Mesenchymal stem cell (in vitro differentiated cells and primary cell): ENCODE results near the gene SATB1.

Experiments
- DNase-seq: peaks from one replicate; pipeline ENCODE4 v3.0.0-alpha.2; 2013
- H2AFZ ChIP-seq: one replicate; pipeline ENCODE4 v1.6.1; 2013; ENCODE audit warnings: low read depth, mild to moderate bottlenecking, control low read depth, inconsistent platforms, low read length, moderate library complexity
- H2AK5ac ChIP-seq: 2 replicates; pipeline ENCODE4 v1.6.1; 2013; ENCODE audit warnings: low read length, moderate library complexity, mild to moderate bottlenecking, inconsistent platforms; ENCODE audit not compliant: severe bottlenecking
- H2BK120ac ChIP-seq: one replicate; pipeline ENCODE4 v1.6.1; 2013; ENCODE audit warnings: low read depth, mild to moderate bottlenecking, inconsistent platforms, low read length, moderate library complexity
- H2BK12ac ChIP-seq, 2 experiments: one replicate each; pipeline ENCODE4 v1.6.1; 2013; ENCODE audit warnings: inconsistent platforms in 2 of 2, low read length in 2 of 2, mild to moderate bottlenecking in 2 of 2, moderate library complexity in 2 of 2, control low read depth in 1 of 2
- H2BK15ac ChIP-seq: one replicate; pipeline ENCODE4 v1.6.1; 2013; ENCODE audit warnings: mild to moderate bottlenecking, low read depth, inconsistent platforms; ENCODE audit not compliant: poor library complexity, severe bottlenecking
- H2BK5ac ChIP-seq: 2 replicates; pipeline ENCODE4 v1.6.1; 2013; ENCODE audit warnings: low read depth, mild to moderate bottlenecking, low read length, control low read depth, inconsistent platforms; ENCODE audit not compliant: poor library complexity, severe bottlenecking
- H3K14ac ChIP-seq, 2 experiments: one replicate each; pipeline ENCODE4 v1.6.1; 2013; ENCODE audit warnings: inconsistent platforms in 2 of 2, low read length in 2 of 2, control low read depth in 1 of 2, mild to moderate bottlenecking in 1 of 2, moderate library complexity in 1 of 2
- H3K18ac ChIP-seq, 2 experiments: one replicate each; pipeline ENCODE4 v1.6.1; 2013; ENCODE audit warnings: inconsistent platforms in 2 of 2, low read length in 2 of 2, control low read depth in 1 of 2, low read depth in 1 of 2, mild to moderate bottlenecking in 1 of 2
- H3K23ac ChIP-seq, 2 experiments: one replicate each; pipeline ENCODE4 v1.6.1; 2013; ENCODE audit warnings: inconsistent platforms in 2 of 2, low read length in 2 of 2, mild to moderate bottlenecking in 2 of 2, moderate library complexity in 2 of 2, control low read depth in 1 of 2
- H3K27ac ChIP-seq: 2 replicates; pipeline ENCODE4 v1.5.1; 2013; ENCODE audit warnings: mild to moderate bottlenecking, moderate library complexity, low read length, control low read depth, inconsistent platforms; ENCODE audit not compliant: poor library complexity, severe bottlenecking
- H3K27me3 ChIP-seq, 2 experiments: 2 replicates each; pipeline versions ENCODE4 v1.6.1 to v1.7.0; 2013; ENCODE audit warnings: low read length in 2 of 2, mild to moderate bottlenecking in 2 of 2, moderate library complexity in 2 of 2, control low read depth in 1 of 2, inconsistent platforms in 1 of 2; ENCODE audit not compliant: control insufficient read depth in 1 of 2, insufficient read depth in 1 of 2
- H3K36me3 ChIP-seq, 2 experiments: 2 replicates each; pipeline versions ENCODE4 v1.6.1 to v1.7.0; 2013; ENCODE audit warnings: low read length in 2 of 2, control low read depth in 1 of 2, inconsistent platforms in 1 of 2, low read depth in 1 of 2, mild to moderate bottlenecking in 1 of 2; ENCODE audit not compliant: insufficient read depth in 2 of 2, control insufficient read depth in 1 of 2
- H3K4ac ChIP-seq, 2 experiments: one replicate each; pipeline ENCODE4 v1.6.1; 2013; ENCODE audit warnings: inconsistent platforms in 2 of 2, low read length in 2 of 2, mild to moderate bottlenecking in 2 of 2, moderate library complexity in 2 of 2, control low read depth in 1 of 2, low read depth in 1 of 2
- H3K4me1 ChIP-seq: 2 replicates; pipeline ENCODE4 v1.6.1; 2013; ENCODE audit warnings: low read depth, low read length, control low read depth; ENCODE audit not compliant: control insufficient read depth, insufficient read depth
- H3K4me2 ChIP-seq: 2 replicates; pipeline ENCODE4 v1.6.1; 2013; ENCODE audit warnings: low read length, mild to moderate bottlenecking, inconsistent platforms; ENCODE audit not compliant: poor library complexity, severe bottlenecking
- H3K4me3 ChIP-seq, 2 experiments: 2 replicates each; pipeline versions ENCODE4 v1.5.1 to v1.7.0; 2013; ENCODE audit warnings: low read length in 2 of 2, mild to moderate bottlenecking in 2 of 2, control low read depth in 1 of 2, low read depth in 1 of 2; ENCODE audit not compliant: insufficient read depth in 1 of 2
- H3K79me1 ChIP-seq: replicated peaks from 2 replicates; pipeline ENCODE4 v1.6.1; 2013; ENCODE audit warnings: mild to moderate bottlenecking, control low read depth, low read length, inconsistent platforms; ENCODE audit not compliant: poor library complexity, severe bottlenecking
- H3K9ac ChIP-seq: 2 replicates; pipeline ENCODE4 v1.7.0; 2013; ENCODE audit warnings: mild to moderate bottlenecking, low read length, moderate library complexity
- H3K9me3 ChIP-seq: 2 replicates; pipeline ENCODE4 v1.7.0; 2013; ENCODE audit warnings: mild to moderate bottlenecking, low read length; ENCODE audit not compliant: control insufficient read depth
- H4K8ac ChIP-seq: one replicate; pipeline ENCODE4 v1.6.1; 2013; ENCODE audit warnings: inconsistent platforms, mild to moderate bottlenecking, low read length, moderate library complexity
- H4K91ac ChIP-seq: one replicate; pipeline ENCODE4 v1.6.1; 2013; ENCODE audit warnings: mild to moderate bottlenecking, low read length, inconsistent platforms
- WGBS: methylation state at CpG from one replicate; pipeline ENCODE4 v1.1.7; 2013; ENCODE audit warnings: mixed read lengths; 5-methylcytosine and 5-hydroxymethylcytosine counted together

Gene SATB1

GRCh38 chr3:18386274-18386890 lies 38.8 kb downstream of the SATB1 start:
- Histone ChIP-seq H3K9me3 (no peaks in the 10 kb centered on the region), H2BK5ac (no peak overlapping the region), H3K4me3 (no peak overlapping the region), H3K9ac (no peak overlapping the region), H2BK120ac (no peak overlapping the region), H4K8ac (no peak overlapping the region), H3K18ac (no peak overlapping the region), H3K4ac (no peak overlapping the region), H3K79me1 (no peaks in the 10 kb centered on the region), H4K91ac (no peak overlapping the region), H3K23ac (no peak overlapping the region), H2AK5ac (no peak overlapping the region), H2BK15ac (no peak overlapping the region), H3K27ac (no peak overlapping the region), H2AFZ (no peak overlapping the region), H3K4me2 (no peak overlapping the region), H3K14ac (no peak overlapping the region), H3K27me3 (no peaks in the 10 kb centered on the region), H3K4me1 (no peaks in the 10 kb centered on the region), H2BK12ac (no peak overlapping the region), H3K36me3 (peaks cover 0 to 9% of the 10 kb centered on the region in 2 experiments)
- 96% methylated on average over 8 of the region's 9 CpGs for WGBS
- no peak for DNase-seq

- no peaks in the 10 kb centered on the region for H3K4me1 ChIP-seq
- no peak overlapping the region for H3K27ac ChIP-seq
- H3K27me3 ChIP-seq, result no peaks in the 10 kb centered on the region
- no peak overlapping the region for H2BK12ac ChIP-seq
- no peak overlapping the region for H3K23ac ChIP-seq
- H2BK120ac ChIP-seq, result no peak overlapping the region
- peaks cover 0 to 12% of the 10 kb centered on the region in 2 experiments for H3K36me3 ChIP-seq
- H2BK5ac ChIP-seq, result no peak overlapping the region
- no peak overlapping the region for H4K91ac ChIP-seq
- no peak overlapping the region for H2AFZ ChIP-seq
- H3K4me2 ChIP-seq, result no peak overlapping the region
- H2BK15ac ChIP-seq, result no peak overlapping the region
- H3K9ac ChIP-seq, result no peak overlapping the region
- no peak overlapping the region for H4K8ac ChIP-seq
- no peaks in the 10 kb centered on the region for H3K79me1 ChIP-seq
- H2AK5ac ChIP-seq, result no peak overlapping the region
- no peak overlapping the region for H3K4me3 ChIP-seq
- 100% methylated on average over 2 of the region's 4 CpGs for WGBS
- H3K9me3 ChIP-seq, result no peaks in the 10 kb centered on the region
- H3K4ac ChIP-seq, result no peak overlapping the region
- no peak for DNase-seq
- no peak overlapping the region for H3K14ac ChIP-seq
- H3K18ac ChIP-seq, result no peak overlapping the region
Observed at GRCh38 chr3:18385706-18386105, 39.4 kb downstream of the SATB1 start.

GRCh38 chr3:18382760-18383369 lies 42.3 kb downstream of the SATB1 start:
- Histone ChIP-seq H2BK12ac (no peak overlapping the region), H3K36me3 (peaks cover 0 to 14% of the 10 kb centered on the region in 2 experiments), H3K4me3 (no peak overlapping the region), H3K23ac (no peak overlapping the region), H3K4me1 (no peaks in the 10 kb centered on the region), H3K4ac (no peak overlapping the region), H2BK15ac (no peak overlapping the region), H4K91ac (no peak overlapping the region), H2AFZ (no peak overlapping the region), H4K8ac (no peak overlapping the region), H3K4me2 (no peak overlapping the region), H3K27me3 (no peaks in the 10 kb centered on the region), H3K9me3 (no peaks in the 10 kb centered on the region), H2BK5ac (no peak overlapping the region), H3K9ac (no peak overlapping the region), H3K27ac (no peak overlapping the region), H2BK120ac (no peak overlapping the region), H2AK5ac (no peak overlapping the region), H3K18ac (no peak overlapping the region), H3K14ac (no peak overlapping the region), H3K79me1 (no peaks in the 10 kb centered on the region)
- DNase-seq, result no peak

- no peak overlapping the region for H3K9ac ChIP-seq
- WGBS, result 57% methylated on average over 1 of the region's 2 CpGs
- H2AFZ ChIP-seq, result no peak overlapping the region
- no peak overlapping the region for H2BK5ac ChIP-seq
- no peak overlapping the region for H3K27ac ChIP-seq
- no peaks in the 10 kb centered on the region for H3K27me3 ChIP-seq
- H3K14ac ChIP-seq, result no peak overlapping the region
- no peak overlapping the region for H2BK12ac ChIP-seq
- no peak overlapping the region for H3K23ac ChIP-seq
- DNase-seq, result no peak
- peaks cover 0 to 19% of the 10 kb centered on the region in 2 experiments for H3K36me3 ChIP-seq
- H3K4me2 ChIP-seq, result no peak overlapping the region
- no peaks in the 10 kb centered on the region for H3K9me3 ChIP-seq
- no peak overlapping the region for H3K4ac ChIP-seq
- no peak overlapping the region for H2AK5ac ChIP-seq
- no peak overlapping the region for H3K4me3 ChIP-seq
- H2BK15ac ChIP-seq, result no peak overlapping the region
- H3K18ac ChIP-seq, result no peak overlapping the region
- no peak overlapping the region for H2BK120ac ChIP-seq
- no peak overlapping the region for H4K91ac ChIP-seq
- H3K4me1 ChIP-seq, result no peaks in the 10 kb centered on the region
- no peak overlapping the region for H4K8ac ChIP-seq
- H3K79me1 ChIP-seq, result no peaks in the 10 kb centered on the region
Observed at GRCh38 chr3:18379647-18380046, 45.5 kb downstream of the SATB1 start.
